Activated naive CD8-positive, alpha-beta T cell treated with anti-CD3 and anti-CD28 coated beads, Interleukin-2, amount 10 ng/mL, durations not matched to agents 7 days and 5 days (primary cell): ENCODE data around the gene P4HTM. TPM values are rescaled to one million over a fixed set of nuclear protein-coding genes. Genes with fewer than 3 reads are reported as not detected.
"Not testable (repeated sequence)": the region's sequence is repeated elsewhere in the genome, so short reads cannot be mapped to it uniquely, and the experiment has no call there.

Experiments
- ATAC-seq: fragments of 150-1000 bp; cut with Tn5 transposase; one replicate; pipeline ENCODE4 v1.10.0; 2021; ENCODE audit warnings: low read depth, moderate library complexity
- POLR2A ChIA-PET: fragments of 350-600 bp; sonication (Branson Sonifier 250); formaldehyde crosslinking; loops from one replicate; lab custom pipeline; 2021; ENCODE audit warnings: antibody characterized with exemption; lab: Charles Lee
- DNase-seq: peaks from one replicate; pipeline ENCODE4 v3.0.0; 2021
- H3K27ac Mint-ChIP-seq: one replicate; pipeline ENCODE4 v1.8.0; 2022; ENCODE audit warnings: mild to moderate bottlenecking, mixed read lengths
- H3K27me3 Mint-ChIP-seq: one replicate; pipeline ENCODE4 v1.8.0; 2022; ENCODE audit warnings: mild to moderate bottlenecking, moderate library complexity, mixed read lengths
- H3K36me3 Mint-ChIP-seq: one replicate; pipeline ENCODE4 v1.8.0; 2021; ENCODE audit warnings: mild to moderate bottlenecking, mixed read lengths
- H3K4me1 Mint-ChIP-seq: one replicate; pipeline ENCODE4 v1.8.0; 2021; ENCODE audit warnings: mixed read lengths
- H3K4me3 Mint-ChIP-seq: one replicate; pipeline ENCODE4 v1.8.0; 2022; ENCODE audit warnings: mild to moderate bottlenecking, moderate library complexity, mixed read lengths
- H3K9me3 Mint-ChIP-seq: one replicate; pipeline ENCODE4 v1.8.0; 2021; ENCODE audit warnings: mixed read lengths
- total RNA-seq, 2 experiments: library from RNA; stranded (reverse); gene quantifications; one replicate each; pipeline ENCODE4 v1.2.3, GENCODE V29; 2021

The P4HTM gene
- total RNA-seq, 2 experiments from 2014 or later: 57.4 to 57.7 TPM

DNA sequence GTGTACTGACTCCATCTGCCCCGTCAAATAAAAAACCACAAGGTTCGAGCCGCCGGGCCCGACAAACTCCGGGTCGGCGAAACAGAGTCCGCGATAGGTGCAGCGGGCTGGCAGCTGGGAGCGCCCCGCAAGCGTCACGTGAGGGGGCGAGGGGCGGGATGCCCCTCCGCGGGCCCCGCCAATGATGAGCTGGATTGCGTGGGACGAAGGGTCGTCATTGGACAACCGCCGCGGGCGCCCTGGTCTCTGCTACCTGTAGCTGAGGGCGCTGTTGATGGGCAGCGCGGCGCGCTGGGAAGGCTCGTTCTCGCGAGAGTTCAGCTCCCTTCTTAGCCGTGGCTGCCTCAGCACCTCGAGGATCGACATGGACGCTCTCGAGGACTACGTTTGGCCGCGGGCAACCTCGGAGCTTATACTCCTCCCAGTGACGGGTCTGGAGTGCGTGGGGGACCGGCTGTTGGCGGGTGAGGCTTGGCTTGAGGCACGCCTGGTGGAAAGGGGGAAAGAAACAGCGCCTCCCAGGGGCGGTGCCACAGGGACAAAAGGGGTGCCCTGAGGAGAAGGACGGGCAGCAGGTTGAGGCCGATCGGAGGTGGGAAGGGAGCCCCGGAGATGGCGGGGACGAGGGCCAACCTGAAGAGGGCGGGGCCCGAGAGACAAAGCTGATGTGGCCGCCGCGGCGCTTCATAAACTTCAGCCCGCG is 17.2 kb downstream of the P4HTM start, which contains the start of gene WDR6:
Gene WDR6 (plus strand): TSS at position 324 of the 703 bp plus-strand sequence. CDS start 41 bp downstream, at position 365.
- Mint-ChIP-seq H3K4me3 (peak within 1 kb of the TSS; percentile 96), H3K36me3 (no peaks in the 10 kb centered on the region), H3K9me3 (no peaks in the 10 kb centered on the region), H3K27me3 (no peaks in the 10 kb centered on the region), H3K4me1 (peaks cover 18% of the 10 kb centered on the region), H3K27ac (peak within 1 kb of the TSS; percentile 99)
- DNase-seq (peak; percentile 95), ATAC-seq (peak; percentile 92)
- POLR2A ChIA-PET: interaction anchor here (0.6 to 5.6 kb wide), 22 partner anchors 10 to 535 kb away, joined by 3 to 244 read pairs (median 6); partner anchors contain the start of genes ARIH2, DALRD3, IMPDH2 and IP6K2

DNA sequence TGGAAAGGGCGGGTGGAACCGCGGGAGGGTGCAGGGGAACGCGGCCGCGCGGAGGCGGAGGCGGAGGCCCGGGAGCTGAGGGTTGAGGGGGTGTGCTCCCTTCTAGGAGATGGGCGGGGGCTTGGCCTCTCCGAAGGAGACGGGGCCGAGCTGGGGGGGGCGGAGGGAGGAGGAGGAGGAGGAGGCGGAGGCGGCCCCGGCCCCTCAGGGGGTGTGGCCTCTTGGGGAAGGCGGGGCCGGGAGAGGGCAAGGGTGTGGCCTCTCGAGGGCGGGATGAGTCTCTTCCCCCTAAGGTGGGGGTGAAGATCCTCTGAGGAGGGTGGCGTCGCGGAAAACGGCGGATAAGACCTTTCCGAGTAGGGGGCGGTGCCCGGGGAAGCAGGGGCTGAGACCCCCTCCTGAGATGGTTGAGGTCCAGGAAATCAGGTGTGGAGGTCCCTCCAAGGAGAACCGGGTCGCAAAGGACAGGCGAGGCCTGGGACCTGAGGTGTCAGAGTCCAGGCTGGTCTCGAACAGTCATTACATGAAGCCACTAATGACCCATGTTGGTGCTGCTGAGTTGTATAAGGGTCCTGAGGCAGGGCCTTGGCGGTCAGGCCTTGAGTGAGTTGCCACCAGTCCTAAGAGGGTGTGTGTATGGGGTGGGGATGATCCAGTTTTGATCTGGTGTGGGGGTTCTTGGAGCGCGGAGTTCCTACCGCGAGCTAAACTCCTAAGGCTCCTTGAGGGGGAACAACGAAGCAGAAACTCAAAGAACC is 17.9 kb downstream of the P4HTM start:
- H3K4me3 Mint-ChIP-seq: peak overlapping the region; percentile 96
- ATAC-seq: peak; percentile 69
- H3K9me3 Mint-ChIP-seq: no peaks in the 10 kb centered on the region
- POLR2A ChIA-PET: interaction anchor here (0.5 to 5.6 kb wide), 20 partner anchors 11 to 1203 kb away, joined by 3 to 244 read pairs (median 8); partner anchors contain the start of genes ARIH2, DALRD3, IMPDH2 and IP6K2
- peak overlapping the region; percentile 99 for H3K27ac Mint-ChIP-seq
- H3K36me3 Mint-ChIP-seq: no peaks in the 10 kb centered on the region
- no peaks in the 10 kb centered on the region for H3K27me3 Mint-ChIP-seq
- peak; percentile 96 for DNase-seq
- peaks cover 17% of the 10 kb centered on the region for H3K4me1 Mint-ChIP-seq

DNA sequence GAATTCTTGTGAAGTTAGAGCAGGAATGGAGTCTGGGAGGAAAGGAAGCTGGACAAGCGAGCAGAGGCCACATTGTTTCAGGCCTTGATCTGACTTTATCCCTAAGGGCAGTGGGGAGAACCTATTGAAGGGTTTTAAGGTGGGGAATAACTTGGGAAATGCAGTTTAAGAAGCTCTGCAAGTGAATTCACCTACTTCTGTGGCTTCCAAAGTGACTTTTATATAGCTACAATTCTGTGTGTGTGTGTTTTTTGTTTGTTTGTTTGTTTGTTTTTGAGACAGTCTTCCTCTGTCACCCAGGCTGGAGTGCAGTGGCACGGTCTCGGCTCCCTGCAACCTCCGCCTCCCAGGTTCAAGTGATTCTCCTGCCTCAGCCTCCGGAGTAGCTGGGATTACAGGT is 18.6 kb downstream of the P4HTM start:
- not testable (repeated sequence) for H3K36me3 Mint-ChIP-seq

DNA sequence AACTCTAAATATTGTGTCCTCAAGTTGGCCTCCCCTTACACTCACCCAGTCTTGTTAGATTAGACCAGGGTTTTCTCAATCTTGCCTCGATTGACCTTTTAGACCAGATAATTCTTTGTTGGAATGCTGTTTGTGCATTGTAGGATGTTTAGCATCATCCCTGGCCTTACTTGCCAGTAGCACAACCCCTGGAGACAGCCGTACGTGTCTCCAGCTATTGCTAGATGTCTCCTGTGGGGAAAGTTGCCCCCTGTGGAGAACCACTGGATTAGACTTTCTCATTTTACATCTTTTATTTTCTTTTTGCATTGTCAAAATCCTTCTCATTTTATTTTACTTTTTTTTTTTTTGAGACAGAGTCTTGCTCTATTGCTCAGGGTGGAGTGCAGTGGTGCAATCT is 19.4 kb downstream of the P4HTM start:
- no peaks in the 10 kb centered on the region for H3K9me3 Mint-ChIP-seq
- ATAC-seq (no peak), DNase-seq (no peak)
- H3K27ac Mint-ChIP-seq: peak overlapping the region; percentile 51
- H3K27me3 Mint-ChIP-seq: no peaks in the 10 kb centered on the region
- peaks cover 19% of the 10 kb centered on the region for H3K4me1 Mint-ChIP-seq
- peak overlapping the region; percentile 37 for H3K4me3 Mint-ChIP-seq
- POLR2A ChIA-PET: interaction anchor here (0.5 to 5.6 kb wide), 5 partner anchors 11 to 533 kb away, joined by 3 to 244 read pairs (median 5); partner anchors contain the start of genes DALRD3, IMPDH2, NDUFAF3 and P4HTM
- no peaks in the 10 kb centered on the region for H3K36me3 Mint-ChIP-seq

More for the DNA sequence above, 18.6 kb downstream of the P4HTM start:
- peak overlapping the region; percentile 99 for H3K27ac Mint-ChIP-seq
- H3K27me3 Mint-ChIP-seq, DNase-seq, ATAC-seq, H3K9me3 Mint-ChIP-seq: not testable (repeated sequence)
- POLR2A ChIA-PET: interaction anchor here (1.2 to 5.6 kb wide), 4 partner anchors 11 to 21 kb away, joined by 4 to 244 read pairs (median 68); partner anchors contain the start of genes DALRD3, IMPDH2, NDUFAF3 and P4HTM
- H3K4me3 Mint-ChIP-seq: peak overlapping the region; percentile 96
- peaks cover 17% of the 10 kb centered on the region for H3K4me1 Mint-ChIP-seq

DNA sequence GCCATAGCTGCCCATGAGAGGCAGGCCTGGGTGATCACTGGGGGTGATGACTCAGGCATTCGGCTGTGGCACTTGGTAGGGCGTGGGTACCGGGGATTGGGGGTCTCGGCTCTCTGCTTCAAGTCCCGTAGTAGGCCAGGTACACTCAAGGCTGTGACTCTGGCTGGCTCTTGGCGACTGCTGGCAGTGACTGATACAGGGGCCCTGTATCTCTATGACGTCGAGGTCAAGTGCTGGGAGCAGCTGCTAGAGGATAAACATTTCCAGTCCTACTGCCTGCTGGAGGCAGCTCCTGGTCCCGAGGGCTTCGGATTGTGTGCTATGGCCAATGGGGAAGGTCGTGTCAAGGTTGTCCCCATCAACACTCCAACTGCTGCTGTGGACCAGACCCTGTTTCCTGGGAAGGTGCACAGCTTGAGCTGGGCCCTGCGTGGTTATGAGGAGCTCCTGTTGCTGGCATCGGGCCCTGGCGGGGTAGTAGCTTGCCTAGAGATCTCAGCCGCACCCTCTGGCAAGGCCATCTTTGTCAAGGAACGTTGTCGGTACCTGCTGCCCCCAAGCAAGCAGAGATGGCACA is 22.5 kb downstream of the P4HTM start:
- H3K27me3 Mint-ChIP-seq: no peaks in the 10 kb centered on the region
- H3K9me3 Mint-ChIP-seq: no peaks in the 10 kb centered on the region
- no peak for DNase-seq
- POLR2A ChIA-PET: interaction anchor here (0.6 to 10.1 kb wide), 4 partner anchors 9 to 47 kb away, joined by 3 to 129 read pairs (median 12); partner anchors contain the start of genes NDUFAF3 and P4HTM
- no peak for ATAC-seq
- H3K4me1 Mint-ChIP-seq: peaks cover 23% of the 10 kb centered on the region
- no peak overlapping the region for H3K4me3 Mint-ChIP-seq
- H3K36me3 Mint-ChIP-seq: peaks cover 5% of the 10 kb centered on the region
- no peak overlapping the region for H3K27ac Mint-ChIP-seq

DNA sequence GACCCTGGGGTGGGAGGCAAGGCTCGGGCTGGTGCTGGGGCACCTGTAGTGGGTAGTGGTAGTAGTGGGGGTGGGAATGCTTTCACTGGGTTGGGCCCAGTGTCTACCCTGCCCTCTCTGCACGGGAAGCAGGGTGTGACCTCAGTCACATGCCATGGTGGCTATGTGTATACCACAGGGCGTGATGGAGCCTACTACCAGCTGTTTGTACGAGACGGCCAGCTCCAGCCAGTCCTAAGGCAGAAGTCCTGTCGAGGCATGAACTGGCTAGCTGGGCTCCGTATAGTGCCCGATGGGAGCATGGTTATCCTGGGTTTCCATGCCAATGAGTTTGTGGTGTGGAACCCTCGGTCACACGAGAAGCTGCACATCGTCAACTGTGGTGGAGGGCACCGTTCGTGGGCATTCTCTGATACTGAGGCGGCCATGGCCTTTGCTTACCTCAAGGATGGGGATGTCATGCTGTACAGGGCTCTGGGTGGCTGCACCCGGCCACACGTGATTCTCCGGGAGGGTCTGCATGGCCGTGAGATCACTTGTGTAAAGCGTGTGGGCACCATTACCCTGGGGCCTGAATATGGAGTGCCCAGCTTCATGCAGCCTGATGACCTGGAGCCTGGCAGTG is 23.2 kb downstream of the P4HTM start:
- ATAC-seq (no peak), DNase-seq (no peak)
- H3K36me3 Mint-ChIP-seq: peaks cover 5% of the 10 kb centered on the region
- no peaks in the 10 kb centered on the region for H3K9me3 Mint-ChIP-seq
- peaks cover 19% of the 10 kb centered on the region for H3K4me1 Mint-ChIP-seq
- POLR2A ChIA-PET: interaction anchor here (3.1 to 10.1 kb wide), 2 partner anchors 8 to 24 kb away, joined by 22 to 129 read pairs; partner anchors contain the start of genes NDUFAF3 and P4HTM
- no peaks in the 10 kb centered on the region for H3K27me3 Mint-ChIP-seq
- H3K4me3 Mint-ChIP-seq: no peak overlapping the region
- no peak overlapping the region for H3K27ac Mint-ChIP-seq

DNA sequence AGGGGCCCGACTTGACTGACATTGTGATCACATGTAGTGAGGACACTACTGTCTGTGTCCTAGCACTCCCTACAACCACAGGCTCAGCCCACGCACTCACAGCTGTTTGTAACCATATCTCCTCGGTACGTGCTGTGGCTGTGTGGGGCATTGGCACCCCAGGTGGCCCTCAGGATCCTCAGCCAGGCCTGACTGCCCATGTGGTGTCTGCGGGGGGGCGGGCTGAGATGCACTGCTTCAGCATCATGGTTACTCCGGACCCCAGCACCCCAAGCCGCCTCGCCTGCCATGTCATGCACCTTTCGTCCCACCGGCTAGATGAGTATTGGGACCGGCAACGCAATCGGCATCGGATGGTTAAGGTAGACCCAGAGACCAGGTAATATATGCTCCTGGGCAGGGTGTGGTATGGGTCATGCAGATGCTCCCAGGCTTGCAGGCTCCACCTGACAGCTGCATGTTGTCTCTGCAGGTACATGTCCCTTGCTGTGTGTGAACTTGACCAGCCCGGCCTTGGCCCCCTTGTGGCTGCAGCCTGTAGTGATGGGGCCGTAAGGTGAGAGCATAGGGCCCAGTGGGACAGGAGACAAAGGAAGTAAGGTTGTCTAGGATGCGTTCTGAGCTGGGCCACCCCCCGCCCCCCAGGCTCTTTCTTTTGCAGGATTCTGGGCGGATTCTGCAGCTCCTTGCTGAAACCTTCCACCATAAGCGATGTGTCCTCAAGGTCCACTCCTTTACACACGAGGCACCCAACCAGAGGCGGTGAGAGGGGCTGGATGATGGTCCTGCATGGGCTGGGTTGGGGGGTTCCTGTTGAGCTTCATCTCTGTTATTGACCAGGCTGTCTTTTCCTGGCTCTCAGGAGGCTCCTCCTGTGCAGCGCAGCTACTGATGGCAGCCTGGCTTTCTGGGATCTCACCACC is 24.0 kb downstream of the P4HTM start:
- H3K4me3 Mint-ChIP-seq: no peak overlapping the region

DNA sequence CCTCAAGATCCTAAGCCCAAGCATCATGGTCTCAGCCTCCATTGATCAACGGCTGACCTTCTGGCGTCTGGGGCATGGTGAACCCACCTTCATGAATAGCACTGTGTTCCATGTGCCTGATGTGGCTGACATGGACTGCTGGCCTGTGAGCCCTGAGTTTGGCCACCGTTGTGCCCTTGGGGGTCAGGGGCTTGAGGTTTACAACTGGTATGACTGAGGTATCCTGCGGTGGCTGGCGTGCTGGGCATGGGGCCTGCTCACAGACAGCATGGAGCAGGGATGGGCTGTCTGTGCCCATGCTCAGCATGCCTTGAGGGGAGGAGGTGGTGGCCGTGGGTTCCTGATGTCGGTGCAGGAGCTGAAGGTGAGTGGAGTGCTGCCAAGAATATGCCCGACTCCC is 25.0 kb downstream of the P4HTM start:
- ATAC-seq (no peak), DNase-seq (no peak)
- no peaks in the 10 kb centered on the region for H3K9me3 Mint-ChIP-seq
- peaks cover 15% of the 10 kb centered on the region for H3K4me1 Mint-ChIP-seq
- no peaks in the 10 kb centered on the region for H3K27me3 Mint-ChIP-seq
- peaks cover 5% of the 10 kb centered on the region for H3K36me3 Mint-ChIP-seq
- peak overlapping the region; percentile 56 for H3K27ac Mint-ChIP-seq
- POLR2A ChIA-PET: interaction anchor here (9.8 to 10.1 kb wide), 2 partner anchors 8 to 26 kb away, joined by 129 to 244 read pairs; partner anchors contain the start of genes P4HTM and WDR6
- H3K4me3 Mint-ChIP-seq: no peak overlapping the region

More for the DNA sequence above, 24.0 kb downstream of the P4HTM start:
- Mint-ChIP-seq H3K4me1 (peaks cover 17% of the 10 kb centered on the region), H3K27ac (no peak overlapping the region), H3K27me3 (no peaks in the 10 kb centered on the region), H3K9me3 (no peaks in the 10 kb centered on the region), H3K36me3 (peaks cover 5% of the 10 kb centered on the region)
- peak; percentile 17 for ATAC-seq
- DNase-seq: peak; percentile 68
- POLR2A ChIA-PET: interaction anchor here (0.8 to 10.1 kb wide), 2 partner anchors 12 to 25 kb away, joined by 3 to 129 read pairs; partner anchors contain the start of gene P4HTM

DNA sequence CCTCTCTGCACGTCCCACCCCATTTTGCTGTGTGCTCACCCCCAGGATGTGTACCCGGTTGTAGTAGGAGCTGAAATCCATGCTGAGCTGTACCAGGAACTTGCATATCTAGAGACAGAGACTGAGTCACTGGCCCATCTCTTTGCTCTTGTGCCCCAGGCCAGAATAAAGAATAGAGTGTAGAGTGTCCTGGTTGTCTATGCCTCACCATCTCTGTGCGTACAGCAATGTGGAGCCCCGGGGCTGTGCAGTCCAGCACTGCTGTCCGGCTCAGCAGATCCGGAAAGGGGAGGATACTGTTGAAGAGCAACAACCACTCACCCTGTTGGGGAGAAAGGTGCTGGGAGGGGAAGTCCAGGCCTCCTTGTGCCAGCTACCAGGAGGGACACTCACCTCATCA is 25.7 kb downstream of the P4HTM start:
- no peak for ATAC-seq
- POLR2A ChIA-PET: interaction anchor here (2.7 to 10.1 kb wide), 3 partner anchors 9 to 26 kb away, joined by 20 to 244 read pairs (median 129); partner anchors contain the start of genes IMPDH2, P4HTM and WDR6
- no peaks in the 10 kb centered on the region for H3K27me3 Mint-ChIP-seq
- H3K4me3 Mint-ChIP-seq: no peak overlapping the region
- no peak for DNase-seq
- H3K36me3 Mint-ChIP-seq: peaks cover 5% of the 10 kb centered on the region
- H3K27ac Mint-ChIP-seq: no peak overlapping the region
- no peaks in the 10 kb centered on the region for H3K9me3 Mint-ChIP-seq
- peaks cover 16% of the 10 kb centered on the region for H3K4me1 Mint-ChIP-seq

DNA sequence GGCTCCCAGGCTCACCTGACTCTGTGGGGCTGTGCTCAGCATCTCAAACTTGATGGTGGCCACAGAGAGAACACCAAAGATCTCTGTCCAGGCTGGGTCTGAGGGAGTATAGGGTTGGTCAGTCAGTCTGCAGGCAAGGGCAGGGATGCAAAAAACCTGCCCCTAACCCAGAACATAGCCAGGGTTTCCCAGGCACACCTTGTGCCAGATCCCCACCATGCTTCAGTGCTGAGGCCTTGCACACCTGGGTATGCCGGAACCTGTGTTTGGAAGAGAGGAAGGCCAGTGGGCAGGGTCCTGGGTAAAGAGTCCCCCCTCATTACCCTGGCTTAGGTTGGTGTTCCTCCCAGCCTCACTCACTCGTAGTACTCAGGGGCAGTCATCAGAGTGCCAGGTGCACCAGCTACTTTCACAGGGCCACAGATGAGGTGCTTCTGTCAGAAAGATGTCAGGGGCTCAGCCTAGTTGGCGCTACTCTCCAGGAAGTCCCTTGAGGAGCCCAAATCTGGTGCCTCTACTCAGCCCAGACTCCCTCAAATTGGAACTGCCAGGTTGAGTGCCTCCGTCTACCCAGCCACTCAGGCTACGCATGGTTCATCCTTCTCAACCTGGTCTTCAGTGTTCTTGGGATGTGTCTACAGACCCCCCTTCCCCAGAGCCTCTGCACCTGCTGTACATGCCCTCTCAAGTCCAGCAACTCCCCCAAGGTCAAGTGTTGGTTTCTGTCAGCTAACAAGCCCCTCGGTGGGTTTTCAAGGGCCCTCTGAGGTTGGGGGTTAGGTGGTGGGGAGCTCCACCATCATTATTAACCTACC is 26.6 kb downstream of the P4HTM start:
- no peak for ATAC-seq
- Mint-ChIP-seq H3K9me3 (no peaks in the 10 kb centered on the region), H3K4me3 (no peak overlapping the region), H3K27me3 (no peaks in the 10 kb centered on the region), H3K36me3 (peaks cover 5% of the 10 kb centered on the region), H3K27ac (peak overlapping the region; percentile 67), H3K4me1 (peaks cover 16% of the 10 kb centered on the region)
- POLR2A ChIA-PET: interaction anchor here (1.2 to 10.1 kb wide), 7 partner anchors 9 to 98 kb away, joined by 3 to 244 read pairs (median 20); partner anchors contain the start of genes ARIH2, IMPDH2, P4HTM and QRICH1
- no peak for DNase-seq
